IMR-90 (cell line): ENCODE data around the gene SOX5. TPM values are rescaled to one million over a fixed set of nuclear protein-coding genes. Genes with fewer than 3 reads are reported as not detected.

Experiments used
- ATAC-seq: fragments of 200-7000 bp; cut with Tn5 transposase; 2 replicates; pipeline ENCODE4 v1.9.1; 2020; ENCODE audit warnings: low read depth, mild to moderate bottlenecking, moderate library complexity
- BruUV-seq: library from RNA; stranded (reverse); fragments of 400-500 nt; replicated peaks from 2 replicates; lab custom pipeline; 2021; lab: Mats Ljungman, UMichigan
- CTCF ChIA-PET: fragments of 300-600 bp; formaldehyde crosslinking; extraction: SDS; loops from one replicate; lab custom pipeline; 2021; ENCODE audit warnings: antibody characterized with exemption; lab: Yijun Ruan, JAX
- POLR2A ChIA-PET: fragments of 300-600 bp; sonication (Branson Sonifier 250); formaldehyde crosslinking; loops from one replicate; lab custom pipeline; 2022; ENCODE audit warnings: antibody characterized with exemption; ENCODE audit not compliant: unreplicated experiment; lab: Charles Lee
- DNase-seq: peaks from one replicate; pipeline ENCODE4 v3.0.0; 2013
- H2AFZ ChIP-seq: replicated peaks from 2 replicates; pipeline ENCODE3; 2013; ENCODE audit warnings: low read length, mild to moderate bottlenecking; ENCODE audit not compliant: poor library complexity
- H2AK5ac ChIP-seq: 2 replicates; pipeline ENCODE4 v1.6.1; 2013; ENCODE audit warnings: low read depth, low read length, inconsistent platforms
- H2AK9ac ChIP-seq: replicated peaks from 2 replicates; pipeline ENCODE3; 2013; ENCODE audit warnings: mild to moderate bottlenecking, low read depth, low read length, moderate library complexity; ENCODE audit not compliant: poor library complexity
- H2BK120ac ChIP-seq: 2 replicates; pipeline ENCODE4 v1.6.1; 2013; ENCODE audit warnings: low read depth, low read length, inconsistent platforms
- H2BK15ac ChIP-seq: 3 replicates; pipeline ENCODE4 v1.6.1; 2013; ENCODE audit warnings: low read depth, low read length, inconsistent platforms
- H2BK20ac ChIP-seq: 2 replicates; pipeline ENCODE4 v1.6.1; 2013; ENCODE audit warnings: low read depth, mild to moderate bottlenecking, inconsistent platforms, low read length, moderate library complexity
- H2BK5ac ChIP-seq: 2 replicates; pipeline ENCODE4 v1.6.1; 2013; ENCODE audit warnings: mild to moderate bottlenecking, low read depth, low read length, inconsistent platforms; ENCODE audit not compliant: poor library complexity, severe bottlenecking
- H3K14ac ChIP-seq: replicated peaks from 2 replicates; pipeline ENCODE4 v1.6.1; 2013; ENCODE audit warnings: low read depth, low read length, inconsistent platforms
- H3K18ac ChIP-seq: 2 replicates; pipeline ENCODE4 v1.6.1; 2013; ENCODE audit warnings: low read depth, low read length, control low read depth
- H3K23ac ChIP-seq: 2 replicates; pipeline ENCODE4 v1.6.1; 2013; ENCODE audit warnings: low read depth, low read length, inconsistent platforms
- H3K27ac ChIP-seq: 2 replicates; pipeline ENCODE4 v1.5.1; 2013; ENCODE audit warnings: mild to moderate bottlenecking, control low read depth, low read length; ENCODE audit not compliant: insufficient read depth
- H3K27me3 ChIP-seq: 2 replicates; pipeline ENCODE4 v1.6.1; 2013; ENCODE audit warnings: low read length; ENCODE audit not compliant: control insufficient read depth, insufficient read depth
- H3K36me3 ChIP-seq: 2 replicates; pipeline ENCODE4 v1.6.1; 2013; ENCODE audit warnings: low read length, mixed read lengths; ENCODE audit not compliant: control insufficient read depth, insufficient read depth
- H3K4ac ChIP-seq: 2 replicates; pipeline ENCODE4 v1.6.1; 2013; ENCODE audit warnings: low read depth, low read length, inconsistent platforms
- H3K4me1 ChIP-seq: 2 replicates; pipeline ENCODE4 v1.6.1; 2013; ENCODE audit warnings: low read length, mixed read lengths; ENCODE audit not compliant: control insufficient read depth, insufficient read depth
- H3K4me2 ChIP-seq: 2 replicates; pipeline ENCODE4 v1.6.1; 2013; ENCODE audit warnings: low read depth, mild to moderate bottlenecking, control low read depth, low read length, moderate library complexity
- H3K4me3 ChIP-seq: 2 replicates; pipeline ENCODE4 v1.5.1; 2013; ENCODE audit warnings: low read depth, mild to moderate bottlenecking, control low read depth, low read length, moderate library complexity; ENCODE audit not compliant: insufficient read depth
- H3K56ac ChIP-seq: 2 replicates; pipeline ENCODE4 v1.6.1; 2013; ENCODE audit warnings: low read length, inconsistent platforms; ENCODE audit not compliant: insufficient read depth; ENCODE audit errors: extremely low read depth
- H3K79me1 ChIP-seq, 2 experiments: 2 replicates each; pipeline ENCODE4 v1.6.1; 2013; ENCODE audit warnings: low read length in 2 of 2, inconsistent platforms in 1 of 2, low read depth in 1 of 2
- H3K9ac ChIP-seq: 2 replicates; pipeline ENCODE4 v1.6.1; 2013; ENCODE audit warnings: low read depth, low read length, control low read depth
- H3K9me1 ChIP-seq: 2 replicates; pipeline ENCODE4 v1.6.1; 2013; ENCODE audit warnings: low read length, inconsistent platforms; ENCODE audit not compliant: insufficient read depth
- H3K9me3 ChIP-seq: 2 replicates; pipeline ENCODE4 v1.6.1; 2013; ENCODE audit warnings: low read length; ENCODE audit not compliant: control insufficient read depth, insufficient read depth
- H4K20me1 ChIP-seq: 2 replicates; pipeline ENCODE4 v1.6.1; 2013; ENCODE audit warnings: low read length, inconsistent platforms; ENCODE audit not compliant: insufficient read depth
- H4K5ac ChIP-seq: 2 replicates; pipeline ENCODE4 v1.6.1; 2013; ENCODE audit warnings: mild to moderate bottlenecking, low read depth, low read length, control low read depth
- H4K8ac ChIP-seq, 2 experiments: 2 replicates each; pipeline ENCODE4 v1.6.1; 2013; ENCODE audit warnings: low read depth in 2 of 2, low read length in 2 of 2, control low read depth in 1 of 2, inconsistent platforms in 1 of 2
- H4K91ac ChIP-seq: 2 replicates; pipeline ENCODE4 v1.6.1; 2013; ENCODE audit warnings: low read depth, low read length, inconsistent platforms; ENCODE audit not compliant: insufficient read depth
- BHLHE40 ChIP-seq: fragments of 150-350 bp; IDR thresholded peaks from 2 replicates; pipeline ENCODE4 v1.6.1; 2016; ENCODE audit warnings: mild to moderate bottlenecking, low read depth, low read length
- CEBPB ChIP-seq: IDR thresholded peaks from 2 replicates; pipeline ENCODE4 v1.6.1; 2012; ENCODE audit warnings: low read depth, low read length, improper control_type of control experiment
- CHD1 ChIP-seq: IDR thresholded peaks from 2 replicates; pipeline ENCODE4 v1.6.1; 2012; ENCODE audit warnings: low read depth, low read length, improper control_type of control experiment
- CTCF ChIP-seq: conservative IDR thresholded peaks from 2 replicates; pipeline ENCODE4 v1.5.1; 2012; ENCODE audit warnings: mild to moderate bottlenecking, low read depth, low read length, improper control_type of control experiment
- ELK1 ChIP-seq: fragments of 150-350 bp; IDR thresholded peaks from 2 replicates; pipeline ENCODE4 v1.6.1; 2016; ENCODE audit warnings: low read depth, mild to moderate bottlenecking, low read length, moderate library complexity, borderline replicate concordance
- FOS ChIP-seq: fragments of 150-350 bp; IDR thresholded peaks from 2 replicates; pipeline ENCODE4 v1.6.1; 2016; ENCODE audit warnings: low read depth, low read length
- MAFK ChIP-seq: IDR thresholded peaks from 2 replicates; pipeline ENCODE4 v1.6.1; 2012; ENCODE audit warnings: low read depth, low read length, improper control_type of control experiment
- MAZ ChIP-seq: IDR thresholded peaks from 2 replicates; pipeline ENCODE4 v1.6.1; 2012; ENCODE audit warnings: low read depth, mild to moderate bottlenecking, low read length, improper control_type of control experiment, moderate library complexity, borderline replicate concordance
- MXI1 ChIP-seq: IDR thresholded peaks from 2 replicates; pipeline ENCODE4 v1.6.1; 2012; ENCODE audit warnings: low read depth, mild to moderate bottlenecking, low read length, moderate library complexity, borderline replicate concordance
- NFE2L2 ChIP-seq: fragments of 150-350 bp; IDR thresholded peaks from 2 replicates; pipeline ENCODE4 v1.6.1; 2016; ENCODE audit warnings: low read depth, mild to moderate bottlenecking, low read length
- POLR2A ChIP-seq: IDR thresholded peaks from 2 replicates; pipeline ENCODE4 v1.6.1; 2012; ENCODE audit warnings: mild to moderate bottlenecking, low read depth, low read length
- RAD21 ChIP-seq: IDR thresholded peaks from 2 replicates; pipeline ENCODE4 v1.6.1; 2012; ENCODE audit warnings: low read length, improper control_type of control experiment
- RCOR1 ChIP-seq: IDR thresholded peaks from 2 replicates; pipeline ENCODE4 v1.6.1; 2012; ENCODE audit warnings: mild to moderate bottlenecking, low read length, improper control_type of control experiment; ENCODE audit not compliant: insufficient replicate concordance
- RFX5 ChIP-seq: IDR thresholded peaks from 2 replicates; pipeline ENCODE4 v1.8.0; 2012; ENCODE audit warnings: low read depth, mild to moderate bottlenecking, low read length, moderate library complexity
- SMC3 ChIP-seq: fragments of 150-350 bp; IDR thresholded peaks from 2 replicates; pipeline ENCODE4 v1.6.1; 2016; ENCODE audit warnings: low read depth, mild to moderate bottlenecking, antibody characterized with exemption, low read length, moderate library complexity
- USF2 ChIP-seq: fragments of 150-350 bp; IDR thresholded peaks from 2 replicates; pipeline ENCODE4 v1.6.1; 2017; ENCODE audit warnings: mild to moderate bottlenecking, antibody characterized with exemption, low read length, low read depth
- WGBS, 2 experiments: methylation state at CpG; one replicate each; pipeline versions ENCODE4 v1.1.5 to v1.1.7; 2013; ENCODE audit warnings: missing lambda C conversion rate in 2 of 2; ENCODE audit not compliant: insufficient read length in 1 of 2; ENCODE audit errors: extremely low coverage in 2 of 2; 5-methylcytosine and 5-hydroxymethylcytosine counted together
- dilution Hi-C: fragments of 300-500 bp; cut with HindIII; formaldehyde crosslinking; loops from one replicate; pipeline ENCODE4 v1.14.3; 2018; ENCODE audit warnings: low sequenced_read_pairs; ENCODE audit not compliant: unreplicated experiment
- in situ Hi-C: fragments of 300-500 bp; cut with MboI; formaldehyde crosslinking; loops from 3 replicates; pipeline ENCODE4 v1.14.3; 2019; ENCODE audit warnings: low sequenced_read_pairs, inconsistent platforms, mixed read lengths
- intact Hi-C: fragments of 100-400 bp; cut with micrococcal nuclease; formaldehyde crosslinking; loops from 2 replicates; pipeline ENCODE4 v1.10.0; 2022
- polyA plus RNA-seq, 3 experiments: library from polyadenylated mRNA; depleted of rRNA; stranded (reverse); fragments of >200 nt; gene quantifications; 2 replicates each; pipeline ENCODE4 v1.2.3, GENCODE V29; 2012; ENCODE audit warnings: low replicate concordance in 1 of 3
- total RNA-seq: library from RNA; depleted of rRNA; stranded (reverse); fragments of >200 nt; gene quantifications from 2 replicates; pipeline ENCODE4 v1.2.3, GENCODE V29; 2012

The SOX5 gene
- total and polyA plus RNA-seq, 2 of the 4 experiments (the other 2 are of a cell fraction): 1.1 to 13.1 TPM

GRCh38 chr12:23621900-23622299 is 327.6 kb downstream of the SOX5 start:
- BruUV-seq: no TSS peak
- no peak overlapping the region for H2BK120ac ChIP-seq
- dilution Hi-C loops (no loop called here), intact Hi-C loops (loop anchor here (5.0 kb wide), 1 partner anchor 70 kb away; no protein-coding TSS in a partner anchor), in situ Hi-C loops (no loop called here)
- no peaks in the 10 kb centered on the region for H3K4me1 ChIP-seq
- H3K4ac ChIP-seq: no peak overlapping the region
- H3K9ac ChIP-seq: no peak overlapping the region
- ChIA-PET CTCF (interaction anchor here (0.7 kb wide), 1 partner anchor 17 kb away, joined by 3 read pairs; no protein-coding TSS in a partner anchor), POLR2A (no interaction called here)
- H3K27ac ChIP-seq: no peak overlapping the region
- H2BK5ac ChIP-seq: no peak overlapping the region
- H3K79me1 ChIP-seq: no peaks in the 10 kb centered on the region
- no peak overlapping the region for H4K91ac ChIP-seq
- no peaks in the 10 kb centered on the region for H3K36me3 ChIP-seq
- no peak overlapping the region for H3K18ac ChIP-seq
- H3K9me1 ChIP-seq: peaks cover 2% of the 10 kb centered on the region; the same call in 1 of the 2 replicates
- H3K4me2 ChIP-seq: no peak overlapping the region
- H4K20me1 ChIP-seq: no peaks in the 10 kb centered on the region
- WGBS, 2 experiments: no CpG with 5 or more reads among the region's 2 CpGs
- H2BK20ac ChIP-seq: no peak overlapping the region
- no peak overlapping the region for H4K5ac ChIP-seq
- H2AK9ac ChIP-seq: no peak overlapping the region
- H3K14ac ChIP-seq: no peak overlapping the region
- H2AFZ ChIP-seq: no peak overlapping the region
- no peak overlapping the region for H3K56ac ChIP-seq
- no peak overlapping the region for H3K23ac ChIP-seq
- no peak overlapping the region for H2BK15ac ChIP-seq
- TF ChIP-seq RCOR1: no peak
- TF ChIP-seq CEBPB: no peak
- TF ChIP-seq MAZ: no peak
- no peak for TF ChIP-seq CHD1
- no peak for TF ChIP-seq FOS
- TF ChIP-seq ELK1: no peak
- TF ChIP-seq NFE2L2: no peak
- no peak for TF ChIP-seq CTCF
- TF ChIP-seq MAFK: no peak
- TF ChIP-seq USF2: no peak
- no peak for TF ChIP-seq BHLHE40
- TF ChIP-seq SMC3: no peak
- no peak for TF ChIP-seq RFX5
- TF ChIP-seq RAD21: no peak
- no peak for TF ChIP-seq MXI1
- TF ChIP-seq POLR2A: no peak
- no peak for DNase-seq
- H3K4me3 ChIP-seq: no peak overlapping the region
- H2AK5ac ChIP-seq: no peak overlapping the region
- no peak overlapping the region for H4K8ac ChIP-seq
- H3K27me3 ChIP-seq: no peaks in the 10 kb centered on the region
- no peaks in the 10 kb centered on the region for H3K9me3 ChIP-seq
- ATAC-seq: no peak
